GM11168 (cell line): Measurements from ENCODE around the gene RCE1.

Source experiments
- in situ Hi-C: fragments of 300-500 bp; cut with MboI; formaldehyde crosslinking; loops from one replicate; pipeline ENCODE4 v1.12.0; 2022; ENCODE audit warnings: low sequenced_read_pairs; ENCODE audit not compliant: unreplicated experiment

Gene RCE1

DNA sequence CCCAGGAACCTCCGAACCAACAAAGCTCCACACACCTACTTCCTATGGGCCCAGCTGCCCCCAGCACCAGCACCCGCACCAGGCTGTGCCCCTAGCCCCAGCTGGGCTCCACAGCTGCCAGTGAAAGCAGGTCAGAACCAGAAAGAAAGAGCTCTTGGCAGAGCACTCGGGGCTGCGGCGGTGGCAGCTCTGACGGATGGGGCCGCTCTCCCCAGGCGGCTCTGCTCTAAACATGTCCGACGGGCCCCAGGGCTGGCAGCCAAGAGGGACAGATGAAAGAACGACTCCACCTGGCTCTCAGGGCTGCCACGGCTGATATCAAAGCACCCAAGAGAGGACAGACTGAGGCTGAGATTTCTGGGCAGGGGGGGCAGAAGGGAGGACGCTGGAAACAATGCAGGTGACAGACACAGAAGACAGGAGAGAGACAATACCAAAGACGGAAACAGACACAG lies 39.3 kb downstream of the RCE1 start:
- in situ Hi-C loops, result no loop called here

DNA sequence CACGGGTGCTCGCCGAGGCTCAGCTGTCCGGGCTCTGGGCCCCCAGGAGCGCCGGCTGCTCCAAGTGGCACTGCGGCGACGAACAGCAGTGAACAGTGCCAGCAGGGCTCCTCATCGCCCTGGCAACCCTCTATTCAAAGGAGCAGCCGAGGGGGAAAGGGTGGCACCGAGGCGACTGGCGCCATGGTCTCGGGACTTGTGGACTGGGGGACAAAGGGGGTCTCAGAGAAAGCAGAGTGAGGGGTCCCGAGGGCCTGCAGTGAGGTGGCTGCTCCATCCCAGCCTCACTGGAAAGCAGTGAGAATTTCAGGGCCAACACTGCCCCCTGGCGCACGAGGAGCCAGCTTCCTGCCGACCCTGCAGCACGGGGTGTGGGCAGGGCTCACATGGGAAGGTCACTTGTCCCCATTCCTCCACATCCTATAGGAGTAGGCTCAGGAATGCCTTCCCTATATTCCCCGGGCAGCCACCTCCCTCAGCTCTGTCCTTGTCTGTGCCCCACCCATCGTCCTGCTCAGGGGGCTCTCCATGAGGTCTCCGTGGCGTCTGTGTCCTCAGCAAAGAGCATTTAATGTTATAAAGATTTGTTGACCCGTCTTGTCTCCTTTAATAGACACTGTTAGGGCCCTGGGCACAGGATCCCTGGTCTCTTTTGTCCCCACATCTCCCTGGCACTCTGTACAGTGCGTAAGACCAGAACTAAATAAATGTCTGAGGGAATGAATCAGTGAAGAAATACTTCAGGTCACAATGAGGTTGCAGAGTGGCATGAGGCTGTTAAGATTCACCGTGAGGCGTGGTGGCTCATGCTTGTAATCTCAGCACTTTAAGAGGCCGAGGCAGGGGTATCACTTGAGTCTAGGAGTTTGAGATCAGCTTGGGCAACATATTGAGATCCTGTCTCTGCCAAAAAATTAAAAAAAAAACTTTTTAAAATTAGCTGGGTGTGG lies 40.0 kb downstream of the RCE1 start:
- in situ Hi-C loops, result no loop called here

GRCh38 chr11:66884443-66884842 lies 41.2 kb downstream of the RCE1 start:
- in situ Hi-C loops, result no loop called here

- in situ Hi-C loops, result no loop called here
Measured at GRCh38 chr11:66885469-66885868, 42.2 kb downstream of the RCE1 start.

DNA sequence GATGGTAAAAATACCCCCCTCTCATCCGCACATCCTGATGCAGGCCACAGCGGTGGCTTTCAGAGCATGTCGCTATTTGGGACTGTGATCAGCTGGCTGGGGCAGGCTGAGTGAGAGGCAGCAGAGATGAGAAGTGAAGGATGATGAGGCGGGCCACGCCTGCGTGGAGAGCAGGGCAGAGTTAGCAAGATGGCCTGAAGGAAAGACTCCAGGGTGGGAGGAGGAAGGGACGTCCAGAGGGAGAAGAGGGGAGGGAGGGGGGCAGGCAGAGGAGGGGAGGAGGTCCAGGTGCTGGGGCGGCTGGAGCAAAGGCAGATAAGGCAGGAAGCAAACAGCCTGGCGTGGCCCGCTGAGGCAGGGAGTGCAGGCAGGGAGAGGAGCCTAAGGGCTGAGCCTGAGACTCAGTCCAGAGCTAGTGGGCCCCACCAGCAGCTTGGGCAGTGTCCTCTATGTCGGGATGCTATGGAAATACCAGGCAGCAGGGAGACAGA lies 42.8 kb downstream of the RCE1 start:
- in situ Hi-C loops, result no loop called here

DNA sequence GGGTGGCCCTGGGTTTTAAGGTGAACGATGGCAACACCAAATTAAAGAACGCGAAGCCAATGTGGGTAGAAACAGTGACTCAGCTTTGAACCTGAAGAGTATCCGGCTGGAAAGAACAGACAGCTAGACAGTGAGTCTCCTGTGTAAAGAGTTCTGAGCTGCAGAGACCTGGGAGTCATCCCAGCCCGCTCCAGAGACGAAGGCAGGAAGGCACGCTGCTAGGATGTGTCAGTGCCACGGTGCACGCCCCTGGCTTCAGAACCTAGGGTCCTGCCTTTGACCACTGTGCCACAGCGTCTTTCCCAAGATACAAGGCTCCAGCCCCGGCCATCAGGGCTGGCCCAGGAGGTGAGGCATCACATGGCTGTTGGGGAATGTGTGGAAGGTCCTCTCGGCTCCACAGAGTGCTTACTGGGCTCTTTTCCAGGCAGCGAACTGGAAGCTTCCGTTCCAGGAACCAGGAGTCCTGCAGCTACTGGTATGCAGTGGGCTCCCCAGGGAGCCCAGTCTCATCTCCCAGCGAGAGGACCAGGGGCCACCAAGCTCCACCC lies 43.5 kb downstream of the RCE1 start:
- in situ Hi-C loops, result no loop called here

- in situ Hi-C loops, result no loop called here
Measured at GRCh38 chr11:66887526-66887925, 44.3 kb downstream of the RCE1 start.

GRCh38 chr11:66888282-66888681 lies 45.0 kb downstream of the RCE1 start:
- in situ Hi-C loops, result no loop called here

DNA sequence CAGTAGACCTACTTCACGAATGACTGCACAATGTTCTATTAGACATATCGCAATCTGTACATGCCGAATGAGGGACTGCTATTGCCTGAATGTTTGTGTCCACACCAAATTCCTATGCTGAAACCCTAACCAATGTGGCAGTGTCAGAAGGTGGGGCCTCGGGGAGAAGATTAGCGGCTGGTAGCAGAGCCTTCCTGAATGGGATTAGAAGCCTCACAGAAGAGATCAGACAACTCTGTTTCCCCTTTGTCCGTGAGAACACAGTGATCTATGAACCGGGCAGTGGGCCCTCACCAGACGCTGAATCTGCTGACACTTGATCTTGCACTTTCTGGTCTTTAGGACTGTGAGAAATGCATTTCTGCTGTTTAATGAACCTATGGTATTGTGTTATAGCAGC lies 46.7 kb downstream of the RCE1 start:
- in situ Hi-C loops, result no loop called here

GRCh38 chr11:66891851-66892660 lies 48.8 kb downstream of the RCE1 start:
- in situ Hi-C loops, result no loop called here

DNA sequence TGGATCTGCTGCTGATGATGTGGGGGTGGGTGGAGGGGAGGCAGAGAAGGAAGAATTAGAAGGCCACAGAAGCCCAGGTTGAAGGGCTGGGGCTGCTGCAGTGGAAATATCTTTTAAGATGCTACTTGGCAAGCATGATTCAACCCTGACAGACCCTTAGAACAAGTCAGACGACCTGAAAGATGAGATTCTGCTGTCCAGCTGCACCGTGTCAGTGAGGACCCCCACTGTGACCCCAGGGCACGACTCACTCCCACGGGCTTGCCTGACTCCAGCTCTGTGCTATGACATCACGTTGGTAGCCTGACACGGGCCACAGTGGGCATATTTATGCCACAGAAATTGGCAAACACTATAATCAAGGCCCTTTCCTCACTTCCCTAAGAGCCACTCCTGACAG lies 49.7 kb downstream of the RCE1 start:
- in situ Hi-C loops, result no loop called here

DNA sequence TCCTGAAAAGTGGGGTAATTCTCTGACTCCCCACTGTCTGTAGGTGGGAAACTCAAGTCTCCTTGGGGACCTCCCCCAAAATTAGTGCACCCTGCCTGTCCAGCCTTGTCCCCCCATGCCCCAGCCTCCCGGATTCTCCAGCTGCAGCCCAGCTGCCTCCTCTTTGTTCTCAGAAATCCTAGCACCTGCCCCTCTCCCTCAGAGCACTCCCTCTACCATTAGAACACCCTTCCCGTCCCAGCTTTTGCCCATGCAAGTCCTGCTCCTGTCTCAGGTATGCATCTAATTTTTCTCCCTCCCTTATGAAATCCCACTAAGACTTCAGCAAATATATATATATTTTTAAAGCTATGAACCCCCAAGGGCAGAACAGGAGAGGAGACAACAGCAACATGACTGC lies 50.9 kb downstream of the RCE1 start:
- in situ Hi-C loops, result no loop called here
